ENCODE results near the gene MBD5.

DNA sequence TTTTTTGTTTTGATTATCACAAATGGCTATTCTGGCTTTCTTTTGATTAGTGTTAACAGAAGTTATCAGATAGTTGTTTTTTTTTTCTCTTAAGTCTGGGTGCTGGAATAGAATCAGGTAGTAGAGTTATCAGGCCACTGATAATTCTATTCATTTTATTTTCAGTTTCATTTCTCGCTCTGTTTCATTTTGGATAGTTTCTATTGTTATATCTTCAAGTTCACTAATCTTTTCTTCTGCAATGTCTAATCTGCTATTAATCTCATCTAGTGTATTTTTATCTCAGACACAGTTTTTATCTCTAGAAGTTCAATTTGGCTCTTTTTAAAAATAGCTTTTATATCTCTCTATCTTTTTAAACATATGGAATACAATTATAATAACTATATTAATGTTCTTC, 381.9 kb downstream of the MBD5 start:
- TF ChIP-seq POLR2A (IDR thresholded peaks at IDR 0.05), result no peak
- TF ChIP-seq POLR2AphosphoS5 (IDR thresholded peaks at IDR 0.05), result no peak
- TF ChIP-seq CTCF (IDR thresholded peaks at IDR 0.05), result no peak
- TF ChIP-seq EP300 (IDR thresholded peaks at IDR 0.05), result no peak
